ENCODE data around the gene MAN2C1. TPM values are rescaled to one million over a fixed set of nuclear protein-coding genes. Genes with fewer than 3 reads are reported as not detected.
"Not testable (repeated sequence)": the region's sequence is repeated elsewhere in the genome, so short reads cannot be mapped to it uniquely, and the experiment has no call there.

The MAN2C1 gene
- total RNA-seq, 6 experiments from 2014 or later, result 45.4 to 120 (median 79.1) TPM

GRCh38 chr15:75313116-75313845 lies 55.1 kb downstream of the MAN2C1 start:
- H3K27ac ChIP-seq, result no peak overlapping the region
- H3K27me3 ChIP-seq, result no peaks in the 10 kb centered on the region
- 71% methylated on average over 5 of the region's 13 CpGs for WGBS (ENCODE audit: insufficient coverage, low coverage, low lambda C conversion rate, missing lambda C conversion rate)
- no peaks in the 10 kb centered on the region for H3K4me1 ChIP-seq
- DNase-seq (no peak), ATAC-seq (no peak)
- H3K9me3 ChIP-seq, result no peaks in the 10 kb centered on the region
- intact Hi-C loops (cut with DNase I), result no loop called here
- no peaks in the 10 kb centered on the region for H3K36me3 ChIP-seq
- TF ChIP-seq, protein P1, sequence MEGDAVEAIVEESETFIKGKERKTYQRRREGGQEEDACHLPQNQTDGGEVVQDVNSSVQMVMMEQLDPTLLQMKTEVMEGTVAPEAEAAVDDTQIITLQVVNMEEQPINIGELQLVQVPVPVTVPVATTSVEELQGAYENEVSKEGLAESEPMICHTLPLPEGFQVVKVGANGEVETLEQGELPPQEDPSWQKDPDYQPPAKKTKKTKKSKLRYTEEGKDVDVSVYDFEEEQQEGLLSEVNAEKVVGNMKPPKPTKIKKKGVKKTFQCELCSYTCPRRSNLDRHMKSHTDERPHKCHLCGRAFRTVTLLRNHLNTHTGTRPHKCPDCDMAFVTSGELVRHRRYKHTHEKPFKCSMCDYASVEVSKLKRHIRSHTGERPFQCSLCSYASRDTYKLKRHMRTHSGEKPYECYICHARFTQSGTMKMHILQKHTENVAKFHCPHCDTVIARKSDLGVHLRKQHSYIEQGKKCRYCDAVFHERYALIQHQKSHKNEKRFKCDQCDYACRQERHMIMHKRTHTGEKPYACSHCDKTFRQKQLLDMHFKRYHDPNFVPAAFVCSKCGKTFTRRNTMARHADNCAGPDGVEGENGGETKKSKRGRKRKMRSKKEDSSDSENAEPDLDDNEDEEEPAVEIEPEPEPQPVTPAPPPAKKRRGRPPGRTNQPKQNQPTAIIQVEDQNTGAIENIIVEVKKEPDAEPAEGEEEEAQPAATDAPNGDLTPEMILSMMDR (IDR thresholded peaks at IDR 0.05), result no peak
- TF ChIP-seq POLR2A (IDR thresholded peaks at IDR 0.05), result no peak
- no peak overlapping the region for H3K4me3 ChIP-seq

GRCh38 chr15:75312548-75312947 lies 55.9 kb downstream of the MAN2C1 start:
- H3K9me3 ChIP-seq; DNase-seq; ATAC-seq; H3K4me3 ChIP-seq; H3K27me3 ChIP-seq; intact Hi-C loops (cut with DNase I); H3K4me1 ChIP-seq; H3K27ac ChIP-seq; H3K36me3 ChIP-seq: not testable (repeated sequence)
- no CpG with 5 or more reads among the region's 1 CpG for WGBS (ENCODE audit: insufficient coverage, low coverage, low lambda C conversion rate, missing lambda C conversion rate)

DNA sequence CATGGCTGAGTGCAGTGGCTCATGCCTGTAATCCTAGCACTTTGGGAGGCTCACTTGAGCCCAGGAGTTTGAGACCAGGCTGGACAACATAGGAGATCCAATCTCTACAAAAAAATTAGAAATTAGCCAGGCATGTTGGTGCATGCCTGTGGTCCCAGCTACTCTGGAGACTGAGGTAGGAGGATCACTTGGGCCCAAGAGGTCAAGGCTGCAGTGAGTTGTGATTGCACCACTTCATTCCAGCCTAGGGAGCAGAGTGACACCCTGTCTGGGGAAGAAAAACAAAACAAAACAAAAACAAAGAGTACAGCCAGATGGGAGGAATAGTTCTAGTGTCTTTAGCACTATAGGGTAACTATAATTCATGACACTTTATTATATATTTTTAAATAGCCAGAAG lies 58.7 kb downstream of the MAN2C1 start:
- ATAC-seq (no peak), DNase-seq (no peak)
- no peak overlapping the region for H3K4me3 ChIP-seq
- no peak for TF ChIP-seq POLR2A (IDR thresholded peaks at IDR 0.05)
- TF ChIP-seq, protein P1 (IDR thresholded peaks at IDR 0.05), result no peak
- no peaks in the 10 kb centered on the region for H3K36me3 ChIP-seq
- no peak overlapping the region for H3K27ac ChIP-seq
- H3K4me1 ChIP-seq, result no peaks in the 10 kb centered on the region
- no peaks in the 10 kb centered on the region for H3K9me3 ChIP-seq
- no peaks in the 10 kb centered on the region for H3K27me3 ChIP-seq
- intact Hi-C loops (cut with DNase I), result loop anchor here (10.0 kb wide), 2 partner anchors 285 to 295 kb away; partner anchors contain the start of gene PPCDC (in 1 of the 2)

- Histone ChIP-seq H3K9me3 (no peaks in the 10 kb centered on the region), H3K27me3 (no peaks in the 10 kb centered on the region), H3K4me1 (no peaks in the 10 kb centered on the region), H3K36me3 (no peaks in the 10 kb centered on the region), H3K27ac (no peak overlapping the region), H3K4me3 (no peak overlapping the region)
- peak; percentile 68 to 78 (median 68) for DNase-seq
- no peak for TF ChIP-seq POLR2A (IDR thresholded peaks at IDR 0.05)
- TF ChIP-seq, protein P1 (IDR thresholded peaks at IDR 0.05), result peak; percentile 48 to 67 (median 56)
- intact Hi-C loops (cut with DNase I), result loop anchor here (10.0 kb wide), 2 partner anchors 283 to 293 kb away; partner anchors contain the start of gene PPCDC (in 1 of the 2)
- 34% methylated on average over 12 of the region's 15 CpGs for WGBS (ENCODE audit: insufficient coverage, low coverage, low lambda C conversion rate, missing lambda C conversion rate)
- ATAC-seq, result peak; percentile 88 to 99 (median 94)
These were observed 60.5 kb downstream of the MAN2C1 start for GRCh38 chr15:75307778-75308390.

DNA sequence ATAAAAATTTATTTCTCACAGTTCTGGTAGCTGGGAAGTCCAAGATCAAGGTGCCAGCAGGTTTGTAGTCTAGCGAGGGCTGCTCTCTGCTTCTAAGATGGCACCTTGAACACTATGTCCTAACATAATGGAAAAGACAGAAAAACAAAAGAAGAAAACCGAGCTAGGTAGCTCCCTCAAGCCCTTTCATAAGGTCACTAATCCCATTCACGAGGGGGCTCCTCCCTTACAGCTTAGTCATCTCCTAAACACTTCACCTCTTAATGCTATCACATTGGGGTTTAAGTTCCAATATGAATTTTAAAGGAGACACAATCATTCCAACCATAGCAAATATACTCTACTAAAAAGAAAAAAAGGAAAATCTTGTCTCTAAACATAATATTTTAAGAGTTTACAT lies 62.2 kb downstream of the MAN2C1 start:
- H3K27me3 ChIP-seq, result no peaks in the 10 kb centered on the region
- no peaks in the 10 kb centered on the region for H3K4me1 ChIP-seq
- intact Hi-C loops (cut with DNase I), result loop anchor here (10.0 kb wide), 2 partner anchors 281 to 291 kb away; partner anchors contain the start of gene PPCDC (in 1 of the 2)
- no peak overlapping the region for H3K4me3 ChIP-seq
- TF ChIP-seq POLR2A (IDR thresholded peaks at IDR 0.05), result no peak
- TF ChIP-seq, protein P1 (IDR thresholded peaks at IDR 0.05), result no peak
- ATAC-seq (no peak), DNase-seq (no peak)
- H3K9me3 ChIP-seq, result no peaks in the 10 kb centered on the region
- no peak overlapping the region for H3K27ac ChIP-seq
- WGBS (ENCODE audit: insufficient coverage, low coverage, low lambda C conversion rate, missing lambda C conversion rate), result 11% methylated on average over 2 of the region's 3 CpGs
- no peaks in the 10 kb centered on the region for H3K36me3 ChIP-seq
